Mesendoderm (in vitro differentiated cells): ENCODE measurements around the gene OVOL2.

Source experiments
- DNase-seq: peaks from one replicate; pipeline ENCODE4 v3.0.0; 2013
- H2AK5ac ChIP-seq: 2 replicates; pipeline ENCODE4 v1.6.1; 2013; ENCODE audit warnings: low read length, inconsistent platforms
- H2BK120ac ChIP-seq: 2 replicates; pipeline ENCODE4 v1.6.1; 2013; ENCODE audit warnings: low read depth, mild to moderate bottlenecking, low read length, moderate library complexity, mixed read lengths
- H2BK15ac ChIP-seq: replicated peaks from 2 replicates; pipeline ENCODE4 v1.6.1; 2013; ENCODE audit warnings: low read depth, mild to moderate bottlenecking, moderate library complexity
- H2BK5ac ChIP-seq: 2 replicates; pipeline ENCODE4 v1.6.1; 2013; ENCODE audit warnings: low read length, inconsistent platforms
- H3K18ac ChIP-seq: 2 replicates; pipeline ENCODE4 v1.6.1; 2013; ENCODE audit warnings: mild to moderate bottlenecking, low read length, mixed read lengths
- H3K23ac ChIP-seq: one replicate; pipeline ENCODE4 v1.6.1; 2013; ENCODE audit warnings: low read length
- H3K27ac ChIP-seq: 2 replicates; pipeline ENCODE4 v1.5.1; 2013; ENCODE audit warnings: low read depth, mild to moderate bottlenecking, inconsistent platforms, low read length, moderate library complexity
- H3K27me3 ChIP-seq: 2 replicates; pipeline ENCODE4 v1.6.1; 2013; ENCODE audit warnings: low read length, control low read depth, mild to moderate bottlenecking, inconsistent platforms; ENCODE audit not compliant: insufficient read depth, poor library complexity
- H3K36me3 ChIP-seq: 2 replicates; pipeline ENCODE4 v1.6.1; 2013; ENCODE audit warnings: low read length, inconsistent platforms; ENCODE audit not compliant: control insufficient read depth, insufficient read depth
- H3K4ac ChIP-seq: one replicate; pipeline ENCODE4 v1.6.1; 2013; ENCODE audit warnings: low read depth, mild to moderate bottlenecking, low read length, moderate library complexity
- H3K4me1 ChIP-seq: 2 replicates; pipeline ENCODE4 v1.6.1; 2013; ENCODE audit warnings: low read depth, low read length, inconsistent platforms; ENCODE audit not compliant: control insufficient read depth
- H3K4me2 ChIP-seq: 2 replicates; pipeline ENCODE4 v1.6.1; 2013; ENCODE audit warnings: low read length
- H3K4me3 ChIP-seq: 2 replicates; pipeline ENCODE4 v1.5.1; 2013; ENCODE audit warnings: mild to moderate bottlenecking, low read length
- H3K56ac ChIP-seq: one replicate; pipeline ENCODE4 v1.6.1; 2013; ENCODE audit warnings: low read length
- H3K79me1 ChIP-seq: 2 replicates; pipeline ENCODE4 v1.6.1; 2013; ENCODE audit warnings: low read length, inconsistent platforms
- H3K79me2 ChIP-seq: 2 replicates; pipeline ENCODE4 v1.6.1; 2013; ENCODE audit warnings: mild to moderate bottlenecking, low read length; ENCODE audit not compliant: control insufficient read depth, insufficient read depth
- H3K9ac ChIP-seq: 2 replicates; pipeline ENCODE4 v1.6.1; 2013; ENCODE audit warnings: low read length, inconsistent platforms
- H4K5ac ChIP-seq: one replicate; pipeline ENCODE4 v1.6.1; 2013; ENCODE audit warnings: low read length
- H4K8ac ChIP-seq: one replicate; pipeline ENCODE4 v1.6.1; 2013; ENCODE audit warnings: low read depth, mild to moderate bottlenecking, control low read depth, low read length, moderate library complexity
- WGBS: extraction: QIAGEN DNeasy Blood & Tissue Kit; methylation state at CpG from one replicate; pipeline ENCODE4 v1.1.7; 2013; ENCODE audit warnings: low lambda C conversion rate, missing lambda C conversion rate; ENCODE audit not compliant: insufficient coverage; ENCODE audit errors: extremely low coverage; 5-methylcytosine and 5-hydroxymethylcytosine counted together

The OVOL2 gene

DNA sequence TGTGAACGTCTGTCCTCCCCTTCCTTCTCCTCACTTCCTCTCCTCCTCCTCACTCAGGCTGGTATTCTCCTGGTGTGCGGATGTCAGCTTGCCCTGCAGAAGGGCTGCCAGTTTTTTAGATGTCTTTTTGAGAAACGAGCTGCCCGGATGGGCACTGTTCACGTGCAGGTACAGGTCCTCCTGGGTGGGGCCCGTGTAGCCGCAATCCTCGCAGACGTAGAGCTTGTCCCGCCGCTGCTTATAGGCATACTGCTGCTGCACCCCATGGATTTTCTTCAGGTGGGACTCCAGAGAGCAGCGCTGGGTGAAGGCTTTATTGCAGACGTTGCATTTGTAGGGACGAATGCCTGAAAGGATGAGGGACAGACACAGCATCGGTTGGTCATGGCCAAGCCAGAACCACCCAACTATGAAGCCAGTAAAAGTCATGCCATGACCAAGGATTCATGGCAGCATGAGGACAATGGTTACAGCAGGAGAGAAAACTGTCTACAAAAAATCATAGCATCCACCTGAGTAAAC is 33.0 kb downstream of the OVOL2 start:
- no peak overlapping the region for H3K27ac ChIP-seq
- H2AK5ac ChIP-seq = no peak overlapping the region
- no peaks in the 10 kb centered on the region for H3K79me2 ChIP-seq
- H2BK15ac ChIP-seq = no peak overlapping the region
- H3K36me3 ChIP-seq = peaks cover 7% of the 10 kb centered on the region
- H3K18ac ChIP-seq = no peak overlapping the region
- no peak overlapping the region for H3K4me3 ChIP-seq
- H2BK120ac ChIP-seq = no peak overlapping the region
- no peak overlapping the region for H4K5ac ChIP-seq
- H3K27me3 ChIP-seq = no peaks in the 10 kb centered on the region
- no peak overlapping the region for H3K23ac ChIP-seq
- DNase-seq = no peak
- no peak overlapping the region for H3K9ac ChIP-seq
- H3K4me2 ChIP-seq = no peak overlapping the region
- no CpG with 5 or more reads among the region's 15 CpGs for WGBS
- no peak overlapping the region for H3K56ac ChIP-seq
- no peak overlapping the region for H3K4ac ChIP-seq
- no peaks in the 10 kb centered on the region for H3K4me1 ChIP-seq
- H2BK5ac ChIP-seq = no peak overlapping the region
- H3K79me1 ChIP-seq = no peaks in the 10 kb centered on the region
- no peak overlapping the region for H4K8ac ChIP-seq

DNA sequence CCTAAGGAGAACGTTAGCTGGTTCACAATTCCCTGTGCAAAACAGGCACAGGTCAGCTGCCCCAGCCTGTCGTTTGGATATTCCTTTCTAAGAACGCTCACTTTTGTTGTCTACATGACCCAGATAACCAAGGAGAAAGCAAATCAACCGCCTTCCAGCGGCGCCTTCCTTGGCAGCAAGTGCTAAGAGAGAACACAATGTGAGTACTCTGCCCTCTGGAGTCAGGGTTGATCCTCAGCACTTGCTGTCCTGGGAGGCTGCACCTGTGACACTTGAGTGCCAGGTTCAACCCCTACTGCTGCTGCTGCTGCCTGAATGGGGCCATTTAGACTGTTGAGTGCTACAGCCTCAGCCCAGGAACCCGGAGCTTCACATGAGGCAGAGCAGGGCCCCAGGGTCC is 36.8 kb downstream of the OVOL2 start:
- no peak overlapping the region for H3K4me2 ChIP-seq
- peaks cover 7% of the 10 kb centered on the region for H3K36me3 ChIP-seq
- no peaks in the 10 kb centered on the region for H3K79me1 ChIP-seq
- no peak overlapping the region for H3K27ac ChIP-seq
- no peaks in the 10 kb centered on the region for H3K4me1 ChIP-seq
- no peak overlapping the region for H3K4ac ChIP-seq
- H2BK5ac ChIP-seq = no peak overlapping the region
- no peak overlapping the region for H4K5ac ChIP-seq
- H4K8ac ChIP-seq = no peak overlapping the region
- WGBS = no CpG with 5 or more reads among the region's 7 CpGs
- no peaks in the 10 kb centered on the region for H3K79me2 ChIP-seq
- H3K27me3 ChIP-seq = no peaks in the 10 kb centered on the region
- H2AK5ac ChIP-seq = no peak overlapping the region
- DNase-seq = no peak
- H3K18ac ChIP-seq = no peak overlapping the region
- no peak overlapping the region for H3K23ac ChIP-seq
- H3K9ac ChIP-seq = no peak overlapping the region
- H2BK15ac ChIP-seq = no peak overlapping the region
- H2BK120ac ChIP-seq = no peak overlapping the region
- no peak overlapping the region for H3K4me3 ChIP-seq
- no peak overlapping the region for H3K56ac ChIP-seq

DNA sequence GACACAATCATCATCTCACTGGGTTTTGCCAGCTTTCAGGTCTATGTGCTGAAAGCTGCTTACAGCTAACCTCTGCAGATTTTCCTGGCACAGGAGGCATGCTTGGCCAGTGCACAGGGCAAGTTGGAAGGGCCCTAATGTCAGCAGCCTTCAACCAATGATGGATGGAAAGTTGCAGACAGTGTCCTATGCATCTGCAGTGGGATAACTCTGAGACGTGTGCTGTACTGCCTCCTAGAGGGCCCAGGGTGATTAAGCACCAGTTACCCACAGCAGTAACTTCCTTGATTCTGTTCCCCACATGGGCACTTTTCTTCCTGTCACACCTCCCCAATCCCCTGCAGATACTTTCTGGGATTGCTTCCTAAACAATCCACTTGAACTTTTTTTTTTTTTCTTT is 38.6 kb downstream of the OVOL2 start:
- Histone ChIP-seq H3K4ac (no peak overlapping the region), H4K5ac (no peak overlapping the region), H3K27ac (no peak overlapping the region), H3K79me1 (no peaks in the 10 kb centered on the region), H4K8ac (no peak overlapping the region), H3K56ac (no peak overlapping the region), H3K9ac (no peak overlapping the region), H2BK120ac (no peak overlapping the region), H3K79me2 (no peaks in the 10 kb centered on the region), H3K23ac (no peak overlapping the region), H3K27me3 (no peaks in the 10 kb centered on the region), H2AK5ac (no peak overlapping the region), H3K36me3 (peaks cover 7% of the 10 kb centered on the region), H3K4me2 (no peak overlapping the region), H2BK15ac (no peak overlapping the region), H2BK5ac (no peak overlapping the region), H3K18ac (no peak overlapping the region), H3K4me3 (no peak overlapping the region), H3K4me1 (no peaks in the 10 kb centered on the region)
- peak; percentile 81 for DNase-seq
- WGBS = no CpG with 5 or more reads among the region's 1 CpG

DNA sequence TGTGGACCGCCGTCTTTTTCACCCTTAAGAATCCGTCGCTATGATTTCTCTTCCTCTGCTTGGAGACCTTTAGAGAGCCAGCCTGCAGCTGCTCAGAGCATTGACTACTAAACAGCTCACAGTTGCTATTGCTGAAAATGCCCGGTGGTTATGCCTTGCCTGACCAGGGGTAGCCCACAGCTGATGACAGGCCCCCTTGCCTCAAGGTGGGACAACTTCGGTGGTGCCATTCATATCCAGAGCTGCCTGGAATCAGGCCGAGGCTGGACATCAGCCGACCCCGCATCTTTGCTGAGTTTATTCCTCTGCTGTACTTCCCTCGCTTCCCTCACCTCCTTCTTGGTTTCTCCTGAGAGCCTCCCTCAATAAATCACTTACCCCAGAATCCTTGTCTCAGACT is 39.6 kb downstream of the OVOL2 start:
- Histone ChIP-seq H3K79me2 (no peaks in the 10 kb centered on the region), H3K27me3 (no peaks in the 10 kb centered on the region), H3K4me1 (no peaks in the 10 kb centered on the region), H3K18ac (no peak overlapping the region), H3K4ac (no peak overlapping the region), H2BK120ac (no peak overlapping the region), H3K9ac (no peak overlapping the region), H3K79me1 (no peaks in the 10 kb centered on the region), H3K36me3 (peaks cover 5% of the 10 kb centered on the region), H3K4me2 (no peak overlapping the region), H2BK15ac (no peak overlapping the region), H4K8ac (no peak overlapping the region), H3K56ac (no peak overlapping the region), H2BK5ac (no peak overlapping the region), H3K23ac (no peak overlapping the region), H2AK5ac (no peak overlapping the region), H3K27ac (no peak overlapping the region), H4K5ac (no peak overlapping the region), H3K4me3 (no peak overlapping the region)
- DNase-seq = no peak
- WGBS = no CpG with 5 or more reads among the region's 10 CpGs

DNA sequence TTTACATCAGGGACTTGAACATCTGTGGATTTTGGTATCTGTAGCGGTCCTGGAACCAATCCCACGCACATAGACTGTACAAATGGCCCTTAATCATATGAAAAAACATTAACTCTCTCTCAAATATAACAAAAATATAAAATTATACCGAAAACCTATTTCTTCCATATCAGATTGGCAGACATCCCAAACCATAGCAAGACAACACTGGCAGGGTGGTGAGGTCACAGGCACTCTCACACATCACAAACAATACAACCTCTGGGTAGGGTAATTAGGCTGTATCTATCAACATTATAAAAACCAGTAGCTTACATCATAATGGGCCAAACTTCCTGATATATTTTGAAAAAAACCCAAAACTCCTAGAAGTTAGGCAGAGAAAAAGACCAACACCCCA is 40.9 kb downstream of the OVOL2 start:
- Histone ChIP-seq H4K8ac (no peak overlapping the region), H3K27ac (no peak overlapping the region), H4K5ac (no peak overlapping the region), H3K18ac (no peak overlapping the region), H3K56ac (no peak overlapping the region), H2AK5ac (no peak overlapping the region), H2BK5ac (no peak overlapping the region), H3K4me1 (no peaks in the 10 kb centered on the region), H3K79me2 (no peaks in the 10 kb centered on the region), H3K36me3 (no peaks in the 10 kb centered on the region), H2BK15ac (no peak overlapping the region), H3K9ac (no peak overlapping the region), H3K4me3 (no peak overlapping the region), H2BK120ac (no peak overlapping the region), H3K27me3 (no peaks in the 10 kb centered on the region), H3K23ac (no peak overlapping the region), H3K4ac (no peak overlapping the region), H3K4me2 (no peak overlapping the region), H3K79me1 (no peaks in the 10 kb centered on the region)
- 100% methylated on average over 1 of the region's 3 CpGs for WGBS
- DNase-seq = no peak

- no peaks in the 10 kb centered on the region for H3K27me3 ChIP-seq
- H3K36me3 ChIP-seq = no peaks in the 10 kb centered on the region
- no peak overlapping the region for H2BK5ac ChIP-seq
- no peak overlapping the region for H2BK15ac ChIP-seq
- H3K79me1 ChIP-seq = no peaks in the 10 kb centered on the region
- no peak overlapping the region for H4K8ac ChIP-seq
- no peak overlapping the region for H3K56ac ChIP-seq
- H3K23ac ChIP-seq = no peak overlapping the region
- DNase-seq = no peak
- WGBS = no CpG with 5 or more reads among the region's 6 CpGs
- H3K4me2 ChIP-seq = no peak overlapping the region
- H3K9ac ChIP-seq = no peak overlapping the region
- H3K18ac ChIP-seq = no peak overlapping the region
- no peaks in the 10 kb centered on the region for H3K4me1 ChIP-seq
- no peak overlapping the region for H4K5ac ChIP-seq
- H3K27ac ChIP-seq = no peak overlapping the region
- no peak overlapping the region for H2BK120ac ChIP-seq
- H2AK5ac ChIP-seq = no peak overlapping the region
- H3K4ac ChIP-seq = no peak overlapping the region
- no peak overlapping the region for H3K4me3 ChIP-seq
- no peaks in the 10 kb centered on the region for H3K79me2 ChIP-seq
Observed at GRCh38 chr20:18014411-18014810, 43.3 kb downstream of the OVOL2 start.
